DMS114 treated with DMSO at 0.1 percent for 48 hours (cell line): Measurements from ENCODE around the gene PABPN1L.

Experiments
- DNase-seq: peaks from one replicate; lab custom pipeline; 2025; ENCODE audit not compliant: unreplicated experiment; lab: John Stamatoyannopoulos, UW

PABPN1L gene

GRCh38 chr16:88814144-88814502, 52.3 kb downstream of the PABPN1L start:
- no peak for DNase-seq
